ENCODE data around the gene SNRPA. TPM values are rescaled to one million over a fixed set of nuclear protein-coding genes. Genes with fewer than 3 reads are reported as not detected.

Gene SNRPA
- total and polyA plus RNA-seq, 2 of the 13 experiments (the other 11 are each of a cell fraction or from before 2014, with no cell fraction given): 59.6 to 162 TPM

DNA sequence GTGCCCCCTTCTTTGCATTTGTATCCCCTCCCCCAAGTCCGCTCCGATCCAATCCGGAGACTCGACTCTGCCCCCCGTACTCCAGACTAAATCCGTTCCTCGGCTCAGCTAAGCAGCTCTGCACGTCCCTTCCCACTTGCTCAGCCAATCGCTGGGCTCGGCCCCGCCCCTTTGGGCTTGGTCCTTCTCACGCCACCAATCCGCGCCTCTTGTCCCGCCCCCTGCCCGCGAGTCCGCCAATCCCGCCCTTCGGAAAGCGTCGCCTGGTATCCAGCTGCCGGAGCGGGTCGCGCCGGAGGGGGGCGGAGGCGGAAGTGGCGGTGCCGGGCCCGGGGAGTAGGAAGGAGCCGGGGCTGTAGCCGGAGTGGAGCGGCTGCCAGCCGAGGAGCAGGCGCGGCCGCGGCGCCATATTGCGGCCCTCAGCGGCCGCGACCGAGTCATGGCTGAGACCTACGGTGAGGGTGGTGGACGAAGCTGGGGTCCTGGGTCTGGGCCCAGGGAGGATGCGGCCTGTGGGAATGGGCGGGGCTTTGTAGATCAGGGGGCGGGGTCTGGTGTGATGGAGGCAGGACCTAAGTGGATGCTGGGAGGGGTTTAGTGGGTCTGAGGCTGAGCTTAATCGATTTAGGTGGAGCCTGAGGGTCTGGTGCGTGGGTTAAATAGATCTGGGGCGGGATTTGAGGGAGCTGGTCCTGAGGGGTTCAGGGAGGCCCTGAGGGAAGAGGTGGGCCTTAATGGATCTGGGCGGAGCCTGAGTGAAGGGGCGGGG, 27.1 kb downstream of the SNRPA start, which contains the start of gene RAB4B (continued):
- TF ChIP-seq ZMYM2 (CRISPR knock-in tag; IDR thresholded peaks at IDR 0.05) (0 out of 2 replicates have a peak, but pooled peaks have one; percentile 56), KLF13 (CRISPR knock-in tag; IDR thresholded peaks at IDR 0.05) (0 out of 2 replicates have a peak, but pooled peaks have one; percentile 54), ZBTB38 (CRISPR knock-in tag; IDR thresholded peaks at IDR 0.05) (no peak; the same call in 1 of the 2 replicates), RFXANK (CRISPR knock-in tag; IDR thresholded peaks at IDR 0.05) (no peak), IKZF1 (IDR thresholded peaks at IDR 0.05) (no peak), ZNF225 (CRISPR knock-in tag; IDR thresholded peaks at IDR 0.05) (0 out of 2 replicates have a peak, but pooled peaks have one; percentile 87), WIZ (CRISPR knock-in tag; IDR thresholded peaks at IDR 0.05) (0 out of 2 replicates have a peak, but pooled peaks have one; percentile 47), ZNF891 (CRISPR knock-in tag; IDR thresholded peaks at IDR 0.05) (peak; percentile 35; the same call in 1 of the 2 replicates), ZNF772 (CRISPR knock-in tag; IDR thresholded peaks at IDR 0.05) (no peak), ATF7 (IDR thresholded peaks at IDR 0.05) (no peak), ATF7 (CRISPR knock-in tag; IDR thresholded peaks at IDR 0.05) (no peak), ASH2L (IDR thresholded peaks at IDR 0.05; ENCODE audit: insufficient read length, low read depth, low read length) (peak; percentile 47), SIN3A (IDR thresholded peaks at IDR 0.05; ENCODE audit: borderline replicate concordance, low read depth, low read length) (no peak), PRMT3 (CRISPR knock-in tag; IDR thresholded peaks at IDR 0.05; ENCODE audit: borderline replicate concordance, low read depth) (no peak)
- TF ChIP-seq, protein P1, sequence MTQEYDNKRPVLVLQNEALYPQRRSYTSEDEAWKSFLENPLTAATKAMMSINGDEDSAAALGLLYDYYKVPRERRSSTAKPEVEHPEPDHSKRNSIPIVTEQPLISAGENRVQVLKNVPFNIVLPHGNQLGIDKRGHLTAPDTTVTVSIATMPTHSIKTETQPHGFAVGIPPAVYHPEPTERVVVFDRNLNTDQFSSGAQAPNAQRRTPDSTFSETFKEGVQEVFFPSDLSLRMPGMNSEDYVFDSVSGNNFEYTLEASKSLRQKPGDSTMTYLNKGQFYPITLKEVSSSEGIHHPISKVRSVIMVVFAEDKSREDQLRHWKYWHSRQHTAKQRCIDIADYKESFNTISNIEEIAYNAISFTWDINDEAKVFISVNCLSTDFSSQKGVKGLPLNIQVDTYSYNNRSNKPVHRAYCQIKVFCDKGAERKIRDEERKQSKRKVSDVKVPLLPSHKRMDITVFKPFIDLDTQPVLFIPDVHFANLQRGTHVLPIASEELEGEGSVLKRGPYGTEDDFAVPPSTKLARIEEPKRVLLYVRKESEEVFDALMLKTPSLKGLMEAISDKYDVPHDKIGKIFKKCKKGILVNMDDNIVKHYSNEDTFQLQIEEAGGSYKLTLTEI (CRISPR knock-in tag; conservative IDR thresholded peaks at IDR 0.05): no peak
- TF ChIP-seq, protein P2, sequence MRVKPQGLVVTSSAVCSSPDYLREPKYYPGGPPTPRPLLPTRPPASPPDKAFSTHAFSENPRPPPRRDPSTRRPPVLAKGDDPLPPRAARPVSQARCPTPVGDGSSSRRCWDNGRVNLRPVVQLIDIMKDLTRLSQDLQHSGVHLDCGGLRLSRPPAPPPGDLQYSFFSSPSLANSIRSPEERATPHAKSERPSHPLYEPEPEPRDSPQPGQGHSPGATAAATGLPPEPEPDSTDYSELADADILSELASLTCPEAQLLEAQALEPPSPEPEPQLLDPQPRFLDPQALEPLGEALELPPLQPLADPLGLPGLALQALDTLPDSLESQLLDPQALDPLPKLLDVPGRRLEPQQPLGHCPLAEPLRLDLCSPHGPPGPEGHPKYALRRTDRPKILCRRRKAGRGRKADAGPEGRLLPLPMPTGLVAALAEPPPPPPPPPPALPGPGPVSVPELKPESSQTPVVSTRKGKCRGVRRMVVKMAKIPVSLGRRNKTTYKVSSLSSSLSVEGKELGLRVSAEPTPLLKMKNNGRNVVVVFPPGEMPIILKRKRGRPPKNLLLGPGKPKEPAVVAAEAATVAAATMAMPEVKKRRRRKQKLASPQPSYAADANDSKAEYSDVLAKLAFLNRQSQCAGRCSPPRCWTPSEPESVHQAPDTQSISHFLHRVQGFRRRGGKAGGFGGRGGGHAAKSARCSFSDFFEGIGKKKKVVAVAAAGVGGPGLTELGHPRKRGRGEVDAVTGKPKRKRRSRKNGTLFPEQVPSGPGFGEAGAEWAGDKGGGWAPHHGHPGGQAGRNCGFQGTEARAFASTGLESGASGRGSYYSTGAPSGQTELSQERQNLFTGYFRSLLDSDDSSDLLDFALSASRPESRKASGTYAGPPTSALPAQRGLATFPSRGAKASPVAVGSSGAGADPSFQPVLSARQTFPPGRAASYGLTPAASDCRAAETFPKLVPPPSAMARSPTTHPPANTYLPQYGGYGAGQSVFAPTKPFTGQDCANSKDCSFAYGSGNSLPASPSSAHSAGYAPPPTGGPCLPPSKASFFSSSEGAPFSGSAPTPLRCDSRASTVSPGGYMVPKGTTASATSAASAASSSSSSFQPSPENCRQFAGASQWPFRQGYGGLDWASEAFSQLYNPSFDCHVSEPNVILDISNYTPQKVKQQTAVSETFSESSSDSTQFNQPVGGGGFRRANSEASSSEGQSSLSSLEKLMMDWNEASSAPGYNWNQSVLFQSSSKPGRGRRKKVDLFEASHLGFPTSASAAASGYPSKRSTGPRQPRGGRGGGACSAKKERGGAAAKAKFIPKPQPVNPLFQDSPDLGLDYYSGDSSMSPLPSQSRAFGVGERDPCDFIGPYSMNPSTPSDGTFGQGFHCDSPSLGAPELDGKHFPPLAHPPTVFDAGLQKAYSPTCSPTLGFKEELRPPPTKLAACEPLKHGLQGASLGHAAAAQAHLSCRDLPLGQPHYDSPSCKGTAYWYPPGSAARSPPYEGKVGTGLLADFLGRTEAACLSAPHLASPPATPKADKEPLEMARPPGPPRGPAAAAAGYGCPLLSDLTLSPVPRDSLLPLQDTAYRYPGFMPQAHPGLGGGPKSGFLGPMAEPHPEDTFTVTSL (CRISPR knock-in tag; IDR thresholded peaks at IDR 0.05; ENCODE audit: borderline replicate concordance): no peak
- TF ChIP-seq, protein P3, sequence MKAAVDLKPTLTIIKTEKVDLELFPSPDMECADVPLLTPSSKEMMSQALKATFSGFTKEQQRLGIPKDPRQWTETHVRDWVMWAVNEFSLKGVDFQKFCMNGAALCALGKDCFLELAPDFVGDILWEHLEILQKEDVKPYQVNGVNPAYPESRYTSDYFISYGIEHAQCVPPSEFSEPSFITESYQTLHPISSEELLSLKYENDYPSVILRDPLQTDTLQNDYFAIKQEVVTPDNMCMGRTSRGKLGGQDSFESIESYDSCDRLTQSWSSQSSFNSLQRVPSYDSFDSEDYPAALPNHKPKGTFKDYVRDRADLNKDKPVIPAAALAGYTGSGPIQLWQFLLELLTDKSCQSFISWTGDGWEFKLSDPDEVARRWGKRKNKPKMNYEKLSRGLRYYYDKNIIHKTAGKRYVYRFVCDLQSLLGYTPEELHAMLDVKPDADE (CRISPR knock-in tag; IDR thresholded peaks at IDR 0.05): no peak
- TF ChIP-seq, protein P4, sequence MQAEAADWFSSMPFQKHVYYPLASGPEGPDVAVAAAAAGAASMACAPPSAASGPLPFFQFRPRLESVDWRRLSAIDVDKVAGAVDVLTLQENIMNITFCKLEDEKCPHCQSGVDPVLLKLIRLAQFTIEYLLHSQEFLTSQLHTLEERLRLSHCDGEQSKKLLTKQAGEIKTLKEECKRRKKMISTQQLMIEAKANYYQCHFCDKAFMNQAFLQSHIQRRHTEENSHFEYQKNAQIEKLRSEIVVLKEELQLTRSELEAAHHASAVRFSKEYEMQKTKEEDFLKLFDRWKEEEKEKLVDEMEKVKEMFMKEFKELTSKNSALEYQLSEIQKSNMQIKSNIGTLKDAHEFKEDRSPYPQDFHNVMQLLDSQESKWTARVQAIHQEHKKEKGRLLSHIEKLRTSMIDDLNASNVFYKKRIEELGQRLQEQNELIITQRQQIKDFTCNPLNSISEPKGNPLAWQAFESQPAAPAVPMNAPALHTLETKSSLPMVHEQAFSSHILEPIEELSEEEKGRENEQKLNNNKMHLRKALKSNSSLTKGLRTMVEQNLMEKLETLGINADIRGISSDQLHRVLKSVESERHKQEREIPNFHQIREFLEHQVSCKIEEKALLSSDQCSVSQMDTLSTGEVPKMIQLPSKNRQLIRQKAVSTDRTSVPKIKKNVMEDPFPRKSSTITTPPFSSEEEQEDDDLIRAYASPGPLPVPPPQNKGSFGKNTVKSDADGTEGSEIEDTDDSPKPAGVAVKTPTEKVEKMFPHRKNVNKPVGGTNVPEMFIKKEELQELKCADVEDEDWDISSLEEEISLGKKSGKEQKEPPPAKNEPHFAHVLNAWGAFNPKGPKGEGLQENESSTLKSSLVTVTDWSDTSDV (CRISPR knock-in tag; IDR thresholded peaks at IDR 0.05): no peak; the same call in 1 of the 2 replicates

Measured in HepG2 (cell line).